Measurements from ENCODE around the gene NR2F2.

- TF ChIP-seq CTCF (IDR thresholded peaks at IDR 0.05 in 4 of 5, conservative IDR thresholded peaks at IDR 0.05 in 1 of 5) (no peak), POLR2A (IDR thresholded peaks at IDR 0.05) (no peak)
Measured at GRCh38 chr15:96359616-96360521, 29.4 kb downstream of the NR2F2 start.
